LNCAP (cell line): ENCODE measurements around the gene SUOX.
A peak's percentile ranks its signal among the peaks of the same experiment; 100 is the strongest.

Experiments used
- CTCF ChIP-seq: fragments of 450-650 bp; IDR thresholded peaks from 2 replicates; pipeline ENCODE4 v1.5.1; 2017; ENCODE audit warnings: mild to moderate bottlenecking

SUOX gene

DNA sequence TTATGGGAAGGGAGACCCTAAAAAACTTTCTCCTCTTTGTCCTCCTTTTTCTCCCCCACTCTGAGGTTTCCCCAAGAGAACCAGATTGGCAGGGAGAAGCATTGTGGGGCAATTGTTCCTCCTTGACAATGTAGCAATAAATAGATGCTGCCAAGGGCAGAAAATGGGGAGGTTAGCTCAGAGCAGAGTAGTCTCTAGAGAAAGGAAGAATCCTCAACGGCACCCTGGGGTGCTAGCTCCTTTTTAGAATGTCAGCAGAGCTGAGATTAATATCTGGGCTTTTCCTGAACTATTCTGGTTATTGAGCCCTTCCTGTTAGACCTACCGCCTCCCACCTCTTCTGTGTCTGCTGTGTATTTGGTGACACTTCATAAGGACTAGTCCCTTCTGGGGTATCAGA lies 40.1 kb downstream of the SUOX start:
- no peak for TF ChIP-seq CTCF

- no peak for TF ChIP-seq CTCF
These were observed 41.1 kb downstream of the SUOX start for GRCh38 chr12:56038022-56038655.

GRCh38 chr12:56040151-56040550 lies 43.1 kb downstream of the SUOX start:
- TF ChIP-seq CTCF, result no peak

- no peak for TF ChIP-seq CTCF
These were observed 44.0 kb downstream of the SUOX start for GRCh38 chr12:56040963-56041551.

- peak; percentile 64 for TF ChIP-seq CTCF
These were observed 44.7 kb downstream of the SUOX start, which contains the start of gene RPS26 for GRCh38 chr12:56041552-56042429. RPS26 (plus strand) TSS chr12:56041918; CDS start chr12:56042167, 249 bp downstream.

DNA sequence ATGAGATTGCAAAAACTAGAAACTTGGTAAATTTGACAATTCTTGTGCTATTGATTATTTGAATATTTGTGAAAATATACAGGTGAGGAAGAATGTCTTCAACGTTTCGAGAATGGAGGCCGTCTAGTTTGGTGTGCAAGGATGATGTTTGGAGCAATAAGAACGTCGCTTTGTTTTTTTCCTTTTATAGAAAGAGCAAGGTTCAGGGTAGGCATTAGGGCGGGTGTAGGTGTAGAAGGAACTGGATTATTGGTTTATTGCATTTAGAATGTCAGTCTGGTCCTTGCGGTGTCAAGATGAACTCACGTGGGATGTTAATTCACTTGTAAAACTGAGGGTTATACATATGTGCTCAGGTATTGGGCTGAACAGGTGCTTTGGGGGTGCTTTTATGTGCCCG lies 45.8 kb downstream of the SUOX start:
- TF ChIP-seq CTCF, result no peak

- TF ChIP-seq CTCF, result no peak
These were observed 49.1 kb downstream of the SUOX start for GRCh38 chr12:56046027-56046780.
